ENCODE data around the gene IKZF2.
"Not testable (repeated sequence)": the region's sequence is repeated elsewhere in the genome, so short reads cannot be mapped to it uniquely, and the experiment has no call there.

The IKZF2 gene

GRCh38 chr2:213034585-213034984, 116.8 kb downstream of the IKZF2 start:
- CTCF ChIA-PET = no interaction called here

DNA sequence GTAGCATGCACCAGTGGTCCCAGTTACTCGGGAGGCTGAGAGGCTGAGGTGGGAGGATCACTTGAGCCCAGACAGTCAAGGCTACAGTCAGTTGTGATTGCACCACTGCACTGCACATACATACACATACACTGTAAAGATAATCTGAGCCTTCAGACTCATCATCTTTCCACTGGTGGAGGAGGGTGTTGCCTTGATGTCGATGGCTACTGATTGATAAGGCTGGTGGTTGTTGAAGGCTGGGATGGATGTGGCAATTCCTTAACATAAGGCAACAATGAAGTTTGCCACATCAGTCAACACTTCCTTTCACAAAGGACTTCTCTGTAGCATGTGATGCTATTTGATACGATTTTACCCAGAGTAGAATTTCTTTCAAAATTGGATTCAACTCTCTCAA, 118.8 kb downstream of the IKZF2 start:
- ChIA-PET CTCF (no interaction called here), POLR2A (no interaction called here)
- no peak for TF ChIP-seq FOXA1 (IDR thresholded peaks at IDR 0.05)
- TF ChIP-seq FOXM1 (IDR thresholded peaks at IDR 0.05; ENCODE audit: borderline replicate concordance) = no peak
- TF ChIP-seq BHLHE40 (IDR thresholded peaks at IDR 0.05; ENCODE audit: borderline replicate concordance) = no peak
- no peak for TF ChIP-seq L3MBTL2 (conservative IDR thresholded peaks at IDR 0.05)
- TF ChIP-seq ZNF384 (IDR thresholded peaks at IDR 0.05) = no peak
- TF ChIP-seq TARDBP (IDR thresholded peaks at IDR 0.05) = no peak
- no peak for TF ChIP-seq SUZ12 (IDR thresholded peaks at IDR 0.05)
- no peak for TF ChIP-seq ARNT (IDR thresholded peaks at IDR 0.05)
- no peak for TF ChIP-seq SP1 (IDR thresholded peaks at IDR 0.05)
- no peak for TF ChIP-seq ELF4 (IDR thresholded peaks at IDR 0.05)
- no peak for TF ChIP-seq CTBP1 (IDR thresholded peaks at IDR 0.05; ENCODE audit: borderline replicate concordance)
- no peak for TF ChIP-seq NFRKB (IDR thresholded peaks at IDR 0.05)
- TF ChIP-seq PKNOX1 (IDR thresholded peaks at IDR 0.05) = no peak
- TF ChIP-seq LEF1 (IDR thresholded peaks at IDR 0.05; ENCODE audit: borderline replicate concordance) = no peak
- no peak for TF ChIP-seq FOXK2 (IDR thresholded peaks at IDR 0.05)
- TF ChIP-seq HDGF (IDR thresholded peaks at IDR 0.05; ENCODE audit: borderline replicate concordance) = no peak
- no peak for DNase-seq (ENCODE audit: extremely low spot score)

More at GRCh38 chr2:213034585-213034984, 116.8 kb downstream of the IKZF2 start:
- POLR2A ChIA-PET = no interaction called here
- TF ChIP-seq LEF1 (IDR thresholded peaks at IDR 0.05; ENCODE audit: borderline replicate concordance) = no peak
- TF ChIP-seq L3MBTL2 (conservative IDR thresholded peaks at IDR 0.05) = no peak
- TF ChIP-seq SUZ12 (IDR thresholded peaks at IDR 0.05) = no peak
- no peak for DNase-seq (ENCODE audit: extremely low spot score)

DNA sequence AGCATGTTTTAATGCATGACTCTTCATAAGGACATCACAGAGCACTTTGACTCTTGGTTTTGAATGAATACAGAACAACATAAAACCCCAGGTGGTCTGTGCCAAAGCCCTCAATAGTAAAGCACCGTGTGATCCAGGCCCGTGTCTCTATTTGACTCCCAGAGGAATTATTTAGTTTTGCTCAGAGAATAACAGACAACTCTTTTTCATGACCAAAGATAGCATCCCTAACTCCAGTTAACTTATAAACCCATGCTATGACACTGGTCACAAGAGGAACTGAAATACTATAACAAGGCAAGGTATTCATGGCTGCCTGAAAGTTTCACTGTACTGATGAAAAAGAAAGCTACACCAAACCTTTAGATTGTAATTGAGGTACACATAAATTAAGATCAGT, 128.4 kb downstream of the IKZF2 start:
- CTCF ChIA-PET = no interaction called here
- POLR2A ChIA-PET = no interaction called here
- TF ChIP-seq PKNOX1 (IDR thresholded peaks at IDR 0.05) (no peak), ZNF384 (IDR thresholded peaks at IDR 0.05) (no peak), ARNT (IDR thresholded peaks at IDR 0.05) (no peak), CTBP1 (IDR thresholded peaks at IDR 0.05; ENCODE audit: borderline replicate concordance) (no peak), SUZ12 (IDR thresholded peaks at IDR 0.05) (no peak), BHLHE40 (IDR thresholded peaks at IDR 0.05; ENCODE audit: borderline replicate concordance) (no peak), L3MBTL2 (conservative IDR thresholded peaks at IDR 0.05) (no peak), SP1 (IDR thresholded peaks at IDR 0.05) (no peak), FOXA1 (IDR thresholded peaks at IDR 0.05) (no peak), FOXM1 (IDR thresholded peaks at IDR 0.05; ENCODE audit: borderline replicate concordance) (no peak), FOXK2 (IDR thresholded peaks at IDR 0.05) (no peak), HDGF (IDR thresholded peaks at IDR 0.05; ENCODE audit: borderline replicate concordance) (no peak), LEF1 (IDR thresholded peaks at IDR 0.05; ENCODE audit: borderline replicate concordance) (no peak), NFRKB (IDR thresholded peaks at IDR 0.05) (no peak), TARDBP (IDR thresholded peaks at IDR 0.05) (no peak), ELF4 (IDR thresholded peaks at IDR 0.05) (no peak)
- DNase-seq (ENCODE audit: extremely low spot score) = no peak

- CTCF ChIA-PET = no interaction called here
- DNase-seq (ENCODE audit: extremely low spot score) = no peak
- TF ChIP-seq LEF1 (IDR thresholded peaks at IDR 0.05; ENCODE audit: borderline replicate concordance) (no peak), FOXM1 (IDR thresholded peaks at IDR 0.05; ENCODE audit: borderline replicate concordance) (no peak), ELF4 (IDR thresholded peaks at IDR 0.05) (no peak)
- POLR2A ChIA-PET = no interaction called here
Measured at GRCh38 chr2:213021971-213022899, 129.2 kb downstream of the IKZF2 start.

GRCh38 chr2:213020913-213021312, 130.5 kb downstream of the IKZF2 start:
- CTCF ChIA-PET; POLR2A ChIA-PET; DNase-seq (ENCODE audit: extremely low spot score): not testable (repeated sequence)

- TF ChIP-seq NFRKB (IDR thresholded peaks at IDR 0.05) (no peak), ELF4 (IDR thresholded peaks at IDR 0.05) (no peak)
- CTCF ChIA-PET = no interaction called here
- DNase-seq (ENCODE audit: extremely low spot score) = no peak
- POLR2A ChIA-PET = no interaction called here
Measured at GRCh38 chr2:213020268-213020667, 131.1 kb downstream of the IKZF2 start.

GRCh38 chr2:213019368-213019767, 132.0 kb downstream of the IKZF2 start:
- no peak for DNase-seq (ENCODE audit: extremely low spot score)
- POLR2A ChIA-PET = no interaction called here
- TF ChIP-seq PKNOX1 (IDR thresholded peaks at IDR 0.05) = no peak
- no peak for TF ChIP-seq NFRKB (IDR thresholded peaks at IDR 0.05)
- TF ChIP-seq TARDBP (IDR thresholded peaks at IDR 0.05) = no peak
- no peak for TF ChIP-seq BHLHE40 (IDR thresholded peaks at IDR 0.05; ENCODE audit: borderline replicate concordance)
- no peak for TF ChIP-seq SP1 (IDR thresholded peaks at IDR 0.05)
- no peak for TF ChIP-seq FOXM1 (IDR thresholded peaks at IDR 0.05; ENCODE audit: borderline replicate concordance)
- TF ChIP-seq CTBP1 (IDR thresholded peaks at IDR 0.05; ENCODE audit: borderline replicate concordance) = no peak
- no peak for TF ChIP-seq L3MBTL2 (conservative IDR thresholded peaks at IDR 0.05)
- TF ChIP-seq ARNT (IDR thresholded peaks at IDR 0.05) = no peak
- TF ChIP-seq SUZ12 (IDR thresholded peaks at IDR 0.05) = no peak
- TF ChIP-seq ELF4 (IDR thresholded peaks at IDR 0.05) = no peak
- TF ChIP-seq LEF1 (IDR thresholded peaks at IDR 0.05; ENCODE audit: borderline replicate concordance) = no peak
- TF ChIP-seq FOXK2 (IDR thresholded peaks at IDR 0.05) = no peak
- TF ChIP-seq FOXA1 (IDR thresholded peaks at IDR 0.05) = no peak
- CTCF ChIA-PET = no interaction called here

Data from HEK293T (cell line).